Measurements from ENCODE around the gene C19orf38.

The C19orf38 gene

GRCh38 chr19:10911579-10912363 is 63.6 kb downstream of the C19orf38 start:
- DNase-seq (ENCODE audit: low spot score) = no peak

GRCh38 chr19:10912619-10913018 is 64.4 kb downstream of the C19orf38 start:
- no peak for DNase-seq (ENCODE audit: low spot score)

- DNase-seq (ENCODE audit: low spot score) = no peak
These were observed 65.6 kb downstream of the C19orf38 start for GRCh38 chr19:10913716-10914340.

- no peak for DNase-seq (ENCODE audit: low spot score)
These were observed 67.2 kb downstream of the C19orf38 start for GRCh38 chr19:10915130-10916091.

- no peak for DNase-seq (ENCODE audit: low spot score)
These were observed 68.4 kb downstream of the C19orf38 start for GRCh38 chr19:10916602-10917001.

GRCh38 chr19:10918359-10918758 is 70.1 kb downstream of the C19orf38 start:
- DNase-seq (ENCODE audit: low spot score) = no peak
